Measurements from ENCODE around the gene TPRG1L.

Gene TPRG1L

GRCh38 chr1:3649342-3650247 is 24.8 kb downstream of the TPRG1L start, which contains the start of gene WRAP73:
TSS of gene WRAP73 (minus strand) at chr1:3650103. CDS start at chr1:3649999, 104 bp downstream.
- DNase-seq = peak; percentile 93

- no peak for DNase-seq
Measured at GRCh38 chr1:3650248-3651025, 25.6 kb downstream of the TPRG1L start.

GRCh38 chr1:3651026-3651929 is 26.5 kb downstream of the TPRG1L start:
- no peak for DNase-seq

GRCh38 chr1:3651930-3652547 is 27.2 kb downstream of the TPRG1L start, which contains the start of gene TP73:
TSS of gene TP73 (plus strand) at chr1:3652516. CDS start at chr1:3682366, 29,850 bp downstream.
- no peak for DNase-seq

GRCh38 chr1:3652548-3653285 is 27.9 kb downstream of the TPRG1L start:
- DNase-seq = no peak

- no peak for DNase-seq
Measured at GRCh38 chr1:3653286-3653618, 28.4 kb downstream of the TPRG1L start.

GRCh38 chr1:3654549-3655281 is 29.9 kb downstream of the TPRG1L start:
- no peak for DNase-seq

- DNase-seq = no peak
Measured at GRCh38 chr1:3656450-3657095, 31.8 kb downstream of the TPRG1L start.

GRCh38 chr1:3657096-3657475 is 32.3 kb downstream of the TPRG1L start:
- no peak for DNase-seq

GRCh38 chr1:3657578-3658230 is 32.9 kb downstream of the TPRG1L start:
- DNase-seq = no peak

- no peak for DNase-seq
Measured at GRCh38 chr1:3658231-3658615, 33.4 kb downstream of the TPRG1L start.

GRCh38 chr1:3659093-3659492 is 34.3 kb downstream of the TPRG1L start:
- DNase-seq = no peak

GRCh38 chr1:3660704-3661103 is 35.9 kb downstream of the TPRG1L start:
- DNase-seq = peak; percentile 9

- no peak for DNase-seq
Measured at GRCh38 chr1:3661631-3662030, 36.8 kb downstream of the TPRG1L start.

GRCh38 chr1:3662080-3662671 is 37.4 kb downstream of the TPRG1L start:
- DNase-seq = no peak

- no peak for DNase-seq
Measured at GRCh38 chr1:3663999-3664699, 39.3 kb downstream of the TPRG1L start.

GRCh38 chr1:3664700-3665375 is 40.0 kb downstream of the TPRG1L start:
- no peak for DNase-seq

- DNase-seq = no peak
Measured at GRCh38 chr1:3668148-3668547, 43.3 kb downstream of the TPRG1L start.
